HG03064 (cell line): ENCODE data around the gene TBL3.

Experiments
- ATAC-seq: cut with Tn5 transposase; IDR thresholded peaks from one replicate; pipeline ENCODE4 v1.9.1; 2021; ENCODE audit warnings: low read depth; ENCODE audit not compliant: unreplicated experiment

TBL3 gene

DNA sequence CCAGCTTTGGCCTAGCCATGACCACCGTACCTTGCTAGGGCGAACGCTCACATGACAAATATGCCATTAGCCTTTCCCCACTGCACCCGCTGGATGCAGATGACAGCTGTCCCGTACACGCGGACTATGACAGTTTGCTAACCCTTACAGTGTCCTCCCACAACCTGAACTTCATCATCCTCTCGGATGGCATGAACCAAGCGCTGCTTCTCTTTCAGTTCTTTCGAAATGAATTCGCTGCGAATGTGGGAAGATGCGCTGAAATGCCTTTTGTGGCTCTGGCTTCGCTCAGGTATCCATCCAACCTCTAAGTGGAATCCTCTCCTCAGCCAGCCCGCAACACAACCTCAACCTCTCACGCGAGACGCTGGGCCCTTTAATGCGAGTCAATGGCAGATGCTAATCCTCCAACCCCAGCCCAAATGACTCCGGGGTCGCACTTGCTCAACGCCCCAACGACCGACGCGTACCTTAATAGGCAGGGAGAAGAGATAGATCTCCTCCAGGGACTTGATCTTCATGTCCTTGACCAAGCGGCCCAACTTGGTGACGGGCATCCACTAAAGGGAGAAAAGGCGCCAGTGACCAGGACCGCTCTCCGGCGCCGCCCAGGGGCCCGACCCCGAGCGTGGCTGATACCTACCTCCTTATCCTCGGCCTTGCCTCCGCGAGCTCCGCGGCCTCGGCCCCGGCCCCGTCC, 7.9 kb upstream of the TBL3 start:
- peak; percentile 8 for ATAC-seq

DNA sequence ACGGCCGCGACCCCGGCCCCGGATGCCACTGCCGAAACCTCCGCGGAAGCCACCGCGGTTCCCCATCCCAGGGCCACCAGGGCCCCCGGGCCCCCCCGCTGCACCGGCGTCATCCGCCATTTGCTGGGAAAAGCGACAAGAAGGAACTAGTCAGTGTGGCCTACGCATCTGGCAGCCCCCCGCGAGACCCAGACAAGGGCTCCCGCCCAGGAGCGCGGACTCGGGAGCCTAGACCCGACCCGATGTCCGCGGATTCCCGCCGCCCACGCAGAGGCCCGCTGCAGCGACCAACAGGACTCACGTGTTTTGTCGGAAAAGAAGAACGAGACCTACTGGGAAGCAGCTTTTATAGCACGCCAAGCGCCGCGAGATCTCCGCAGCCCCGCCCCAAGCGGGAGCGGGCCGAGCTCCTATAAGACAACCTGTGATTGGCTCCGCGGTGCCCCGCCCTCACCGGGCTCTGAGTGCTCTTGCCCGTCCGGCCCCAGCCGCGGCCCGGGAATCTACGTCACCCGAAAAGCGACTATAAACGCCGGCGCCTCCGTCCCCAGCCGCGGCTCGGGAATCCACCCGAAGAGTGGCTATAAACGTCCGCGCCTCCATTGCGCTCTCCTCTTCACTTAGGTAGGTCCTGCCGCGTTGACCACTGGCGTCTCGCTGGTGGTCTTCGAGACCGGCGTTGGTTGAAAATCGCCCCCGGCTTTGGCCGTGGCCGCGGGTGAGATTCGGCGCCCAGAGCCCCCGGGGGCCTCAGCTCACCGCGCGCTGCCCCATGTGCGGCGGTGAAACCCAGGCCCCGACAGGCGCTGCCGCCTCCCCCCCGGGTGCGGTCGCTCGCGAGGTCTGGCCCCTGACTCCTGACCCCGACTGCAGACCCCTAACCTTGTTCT, 7.1 kb upstream of the TBL3 start, which contains the start of gene RPS2:
TSS of gene RPS2 (minus strand) at position 321 of the 890 bp plus-strand sequence. CDS start at position 120, 201 bp downstream.
- ATAC-seq, result peak; percentile 68

DNA sequence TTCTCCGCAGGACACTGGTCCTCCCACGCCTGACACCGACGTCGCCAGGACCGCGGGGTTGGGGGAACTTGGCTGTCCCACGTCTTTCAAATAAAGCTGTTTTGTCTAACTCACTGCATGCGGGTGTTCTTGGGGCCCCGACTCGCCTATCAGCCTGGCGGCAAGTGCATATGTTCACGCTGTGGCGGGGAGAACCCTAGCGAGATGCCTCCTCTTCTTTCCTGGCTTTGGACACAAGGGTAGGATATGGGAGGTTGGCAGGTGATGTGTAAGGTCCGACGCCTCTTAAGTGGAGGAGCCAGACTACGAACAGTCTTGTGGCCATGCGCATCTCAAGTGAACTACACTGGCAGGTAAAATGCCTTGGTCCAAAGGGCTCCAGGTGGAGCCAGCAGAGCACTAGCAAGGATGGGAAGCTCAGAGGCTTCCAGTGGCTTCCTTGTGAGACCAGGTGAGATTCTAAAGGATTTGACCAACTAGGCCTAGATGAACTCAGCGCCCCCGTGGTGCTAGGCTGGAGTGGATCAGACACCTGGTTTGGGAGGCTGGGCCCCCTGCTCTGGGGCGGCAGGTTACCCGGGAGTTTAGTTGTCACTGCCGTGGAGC, 6.4 kb upstream of the TBL3 start:
- ATAC-seq, result no peak

DNA sequence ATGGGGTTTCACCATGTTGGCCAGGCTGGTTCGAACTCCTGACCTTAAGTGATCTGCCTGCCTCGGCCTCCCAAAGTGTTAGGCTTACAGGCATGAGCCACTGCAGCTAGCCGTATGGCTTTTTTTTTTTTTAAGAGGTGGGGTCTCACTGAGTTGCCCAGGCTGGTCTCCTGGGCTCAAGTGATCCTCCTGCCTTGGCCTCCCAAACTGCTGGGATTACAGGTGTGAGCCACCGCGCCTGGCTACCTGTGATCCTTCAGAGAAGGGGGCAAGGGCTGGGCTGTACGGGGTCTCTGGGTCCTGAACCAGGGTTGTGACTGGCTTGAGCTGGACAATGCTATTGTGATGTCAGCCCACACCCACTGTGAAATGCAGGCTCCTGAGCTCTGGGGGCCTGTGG, 5.4 kb upstream of the TBL3 start, which contains the start of gene RNF151:
TSS of gene RNF151 (plus strand) at position 397 of the 400 bp plus-strand sequence. CDS start 26 bp downstream, outside the sequence.
- ATAC-seq, result no peak

DNA sequence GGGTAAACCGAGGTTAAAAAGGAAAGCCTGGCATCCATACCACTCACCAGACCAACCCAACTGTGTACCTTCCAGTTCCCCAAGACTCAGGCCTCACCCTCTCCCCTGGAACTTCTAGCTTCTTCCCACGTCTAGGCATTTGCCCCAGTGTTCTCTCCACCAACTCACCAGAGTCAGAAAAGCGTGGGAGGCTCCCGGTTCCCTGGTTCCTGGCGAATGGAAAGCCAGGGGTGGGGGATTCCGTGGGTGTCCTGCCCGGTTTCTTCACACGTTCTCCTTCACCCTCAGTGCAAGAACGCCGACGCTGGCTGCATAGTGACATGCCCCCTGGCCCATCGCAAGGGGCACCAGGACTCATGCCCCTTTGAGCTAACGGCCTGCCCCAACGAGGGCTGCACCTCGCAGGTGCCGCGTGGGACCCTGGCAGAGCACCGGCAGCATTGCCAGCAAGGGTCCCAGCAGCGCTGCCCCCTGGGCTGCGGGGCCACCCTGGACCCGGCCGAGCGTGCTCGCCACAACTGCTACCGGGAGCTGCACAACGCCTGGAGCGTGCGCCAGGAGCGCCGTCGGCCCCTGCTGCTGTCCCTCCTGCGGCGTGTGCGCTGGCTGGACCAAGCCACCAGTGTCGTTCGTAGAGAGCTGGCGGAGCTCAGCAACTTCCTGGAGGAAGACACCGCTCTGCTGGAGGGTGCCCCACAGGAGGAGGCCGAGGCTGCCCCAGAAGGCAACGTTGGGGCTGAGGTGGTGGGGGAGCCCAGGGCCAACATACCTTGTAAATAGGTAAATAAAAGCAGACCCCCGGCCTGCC, 3.5 kb upstream of the TBL3 start:
- no peak for ATAC-seq

DNA sequence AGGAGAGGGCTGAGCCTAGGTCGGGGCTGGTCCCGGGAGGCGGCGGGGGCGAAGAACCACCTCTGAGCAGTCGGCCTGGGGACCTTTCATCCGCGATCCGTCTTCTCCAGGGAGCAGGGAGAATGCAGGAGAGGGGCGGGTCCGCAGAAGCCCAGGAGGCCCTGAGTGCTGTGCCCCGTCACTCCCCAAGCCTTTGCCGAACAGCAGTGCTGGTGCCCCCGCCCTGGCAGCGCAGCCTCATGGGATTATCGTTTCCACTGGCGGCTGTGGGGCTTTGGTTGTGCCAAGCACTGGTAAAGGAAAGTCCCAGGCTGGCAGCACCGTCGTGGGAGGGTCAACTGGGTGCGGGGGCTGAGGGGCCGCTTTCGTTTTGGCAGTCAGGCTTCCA, 631 bp downstream of the TBL3 start:
- no peak for ATAC-seq

DNA sequence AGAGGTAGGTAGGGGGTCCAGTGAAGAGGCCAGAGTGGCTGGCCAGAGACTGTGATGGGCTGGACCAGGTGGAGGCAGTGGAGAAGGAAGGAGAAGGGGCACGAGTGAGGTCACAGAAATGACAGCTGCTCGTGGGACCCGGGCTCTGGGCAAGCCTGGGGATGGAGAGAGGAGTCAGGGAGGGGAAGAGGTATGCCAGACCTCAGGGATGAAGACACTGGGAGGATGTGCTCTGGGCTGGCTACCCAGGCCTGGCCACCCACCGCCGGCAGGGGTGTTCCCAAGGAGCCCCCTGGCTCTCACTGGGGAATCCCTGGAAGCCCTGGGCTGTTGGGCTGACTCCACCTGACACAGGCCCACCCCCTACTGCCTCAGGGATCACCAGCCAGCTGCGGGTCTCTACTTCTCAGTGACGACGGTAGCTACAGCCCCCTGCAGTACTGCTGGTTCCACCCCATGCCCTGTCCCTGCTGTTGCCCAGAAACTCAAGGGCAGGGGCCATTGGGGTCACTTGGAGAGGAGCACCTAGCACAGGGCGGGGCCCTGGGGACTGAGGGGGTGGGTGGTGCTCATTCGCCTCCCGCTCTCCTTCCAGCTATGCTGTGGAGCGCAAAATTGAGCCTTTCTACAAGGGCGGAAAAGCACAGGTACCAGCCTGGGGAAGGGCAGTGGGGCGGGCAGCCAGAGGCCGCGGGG, 1.8 kb downstream of the TBL3 start:
- ATAC-seq, result no peak

DNA sequence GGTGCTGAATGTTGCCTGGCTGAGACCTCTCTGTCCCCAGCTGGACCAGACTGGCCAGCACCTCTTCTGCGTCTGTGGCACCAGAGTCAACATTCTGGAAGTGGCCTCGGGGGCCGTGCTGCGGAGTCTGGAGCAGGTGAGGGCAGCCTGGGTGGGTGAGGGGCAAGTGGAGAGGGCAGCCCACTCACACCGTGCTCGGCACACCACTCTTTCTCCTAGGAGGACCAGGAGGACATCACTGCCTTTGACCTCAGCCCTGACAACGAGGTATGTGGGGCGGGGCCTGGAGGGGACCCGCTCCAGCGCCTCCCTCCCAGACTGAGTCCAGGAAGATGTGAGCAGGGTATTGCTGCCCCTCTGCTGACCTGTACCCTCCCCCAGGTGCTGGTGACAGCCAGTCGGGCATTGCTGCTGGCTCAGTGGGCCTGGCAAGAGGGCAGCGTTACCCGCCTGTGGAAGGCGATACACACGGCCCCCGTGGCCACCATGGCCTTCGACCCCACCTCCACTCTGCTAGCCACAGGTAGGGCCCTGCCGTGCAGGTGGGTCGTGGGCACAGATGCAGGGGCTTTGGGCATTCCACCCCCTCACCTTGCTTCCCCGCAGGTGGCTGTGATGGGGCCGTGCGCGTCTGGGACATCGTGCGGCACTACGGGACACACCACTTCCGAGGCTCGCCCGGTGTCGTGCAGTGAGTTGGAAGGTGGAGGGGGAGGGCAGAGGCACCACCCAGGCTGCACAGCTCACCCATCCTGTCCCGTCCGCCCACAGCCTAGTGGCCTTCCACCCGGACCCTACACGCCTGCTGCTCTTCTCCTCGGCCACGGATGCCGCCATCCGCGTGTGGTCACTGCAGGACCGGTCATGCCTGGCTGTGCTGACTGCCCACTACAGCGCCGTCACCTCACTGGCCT, 2.6 kb downstream of the TBL3 start:
- ATAC-seq, result no peak

DNA sequence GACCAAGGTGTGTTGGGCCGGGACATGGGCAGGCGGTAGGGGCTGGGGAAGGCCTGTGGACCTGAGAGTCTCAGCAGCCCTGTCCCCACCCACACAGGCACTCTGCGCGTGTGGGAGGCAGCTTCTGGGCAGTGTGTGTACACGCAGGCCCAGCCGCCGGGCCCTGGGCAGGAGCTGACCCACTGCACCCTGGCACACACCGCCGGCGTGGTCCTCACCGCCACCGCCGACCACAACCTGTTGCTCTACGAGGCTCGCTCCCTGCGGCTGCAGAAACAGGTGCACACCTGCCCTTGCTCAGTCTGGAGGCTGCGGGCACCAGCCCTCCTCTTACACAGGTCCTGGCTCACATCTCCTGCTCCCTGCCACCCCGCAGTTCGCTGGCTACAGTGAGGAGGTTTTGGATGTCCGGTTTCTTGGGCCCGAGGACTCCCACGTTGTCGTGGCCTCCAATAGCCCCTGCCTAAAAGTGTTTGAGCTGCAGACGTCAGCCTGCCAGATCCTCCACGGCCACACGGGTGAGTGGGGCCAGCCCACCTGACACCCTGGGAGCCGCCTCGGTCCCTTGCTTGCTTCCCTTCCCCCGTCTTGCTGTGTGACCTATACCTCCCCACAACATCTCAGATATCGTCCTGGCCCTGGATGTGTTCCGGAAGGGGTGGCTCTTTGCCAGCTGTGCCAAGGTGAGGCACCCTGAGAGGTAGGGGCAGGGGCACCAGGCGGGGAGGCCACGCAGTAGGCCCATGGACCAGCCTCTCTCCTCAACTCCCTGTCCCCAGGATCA, 3.8 kb downstream of the TBL3 start:
- no peak for ATAC-seq

DNA sequence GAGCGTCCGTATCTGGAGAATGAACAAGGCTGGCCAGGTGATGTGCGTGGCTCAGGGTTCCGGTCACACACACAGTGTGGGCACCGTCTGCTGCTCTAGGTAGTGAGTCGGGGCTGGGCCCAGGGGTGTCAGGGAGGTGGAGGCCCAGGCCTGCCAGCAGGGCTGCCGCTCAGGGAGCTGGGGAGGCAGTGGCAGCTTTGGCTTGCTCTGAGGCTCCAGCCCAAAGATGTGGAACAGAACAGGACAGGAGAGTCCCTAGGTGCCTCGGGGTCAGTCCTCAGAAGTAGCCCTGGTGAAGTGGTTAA, 4.3 kb downstream of the TBL3 start:
- no peak for ATAC-seq

DNA sequence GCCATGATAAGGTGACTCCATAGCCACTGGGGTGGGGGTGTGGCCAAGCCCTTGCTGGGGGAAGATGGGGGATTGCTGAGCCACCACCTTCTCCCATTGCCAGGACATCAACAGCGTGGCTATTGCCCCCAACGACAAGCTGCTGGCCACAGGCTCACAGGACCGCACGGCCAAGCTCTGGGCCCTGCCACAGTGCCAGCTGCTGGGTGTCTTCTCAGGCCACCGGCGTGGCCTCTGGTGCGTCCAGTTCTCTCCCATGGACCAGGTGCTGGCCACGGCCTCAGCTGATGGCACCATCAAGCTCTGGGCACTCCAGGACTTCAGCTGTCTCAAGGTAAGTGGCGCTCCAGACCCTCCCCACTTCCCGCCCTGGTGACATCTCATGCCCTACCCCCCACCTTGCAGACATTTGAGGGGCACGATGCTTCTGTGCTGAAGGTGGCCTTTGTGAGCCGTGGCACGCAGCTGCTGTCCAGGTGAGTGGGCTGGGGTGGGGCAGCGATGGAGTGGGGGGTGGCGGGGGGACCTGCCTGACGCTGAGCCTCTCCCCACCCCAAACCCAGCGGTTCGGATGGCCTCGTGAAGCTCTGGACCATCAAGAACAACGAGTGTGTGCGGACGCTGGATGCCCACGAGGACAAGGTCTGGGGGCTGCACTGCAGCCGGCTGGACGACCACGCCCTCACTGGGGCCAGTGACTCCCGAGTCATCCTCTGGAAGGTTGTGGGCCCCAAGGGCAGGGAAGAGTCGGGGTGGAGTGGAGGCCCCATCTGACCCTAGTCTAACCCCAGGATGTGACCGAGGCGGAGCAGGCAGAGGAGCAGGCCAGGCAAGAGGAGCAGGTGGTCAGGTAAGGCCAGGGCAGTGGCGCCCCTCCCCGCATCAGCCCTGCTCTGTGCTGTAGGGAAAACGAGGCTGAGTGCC, 5.4 kb downstream of the TBL3 start:
- ATAC-seq, result no peak

DNA sequence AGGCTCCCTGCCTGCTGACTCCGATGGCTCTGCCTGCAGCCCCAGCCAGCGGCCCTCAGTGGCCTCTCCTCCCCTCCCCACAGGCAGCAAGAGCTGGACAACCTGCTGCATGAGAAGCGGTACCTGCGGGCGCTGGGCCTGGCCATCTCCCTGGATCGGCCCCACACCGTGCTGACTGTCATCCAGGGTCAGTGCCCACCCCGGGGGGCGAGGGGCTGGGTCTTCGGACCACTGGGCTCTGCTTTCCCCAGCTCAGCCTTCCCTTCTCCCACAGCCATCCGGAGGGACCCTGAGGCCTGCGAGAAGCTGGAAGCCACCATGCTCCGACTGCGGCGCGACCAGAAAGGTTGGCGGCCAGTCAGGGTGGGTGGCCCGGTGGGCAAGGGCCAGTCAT, 6.0 kb downstream of the TBL3 start:
- no peak for ATAC-seq

DNA sequence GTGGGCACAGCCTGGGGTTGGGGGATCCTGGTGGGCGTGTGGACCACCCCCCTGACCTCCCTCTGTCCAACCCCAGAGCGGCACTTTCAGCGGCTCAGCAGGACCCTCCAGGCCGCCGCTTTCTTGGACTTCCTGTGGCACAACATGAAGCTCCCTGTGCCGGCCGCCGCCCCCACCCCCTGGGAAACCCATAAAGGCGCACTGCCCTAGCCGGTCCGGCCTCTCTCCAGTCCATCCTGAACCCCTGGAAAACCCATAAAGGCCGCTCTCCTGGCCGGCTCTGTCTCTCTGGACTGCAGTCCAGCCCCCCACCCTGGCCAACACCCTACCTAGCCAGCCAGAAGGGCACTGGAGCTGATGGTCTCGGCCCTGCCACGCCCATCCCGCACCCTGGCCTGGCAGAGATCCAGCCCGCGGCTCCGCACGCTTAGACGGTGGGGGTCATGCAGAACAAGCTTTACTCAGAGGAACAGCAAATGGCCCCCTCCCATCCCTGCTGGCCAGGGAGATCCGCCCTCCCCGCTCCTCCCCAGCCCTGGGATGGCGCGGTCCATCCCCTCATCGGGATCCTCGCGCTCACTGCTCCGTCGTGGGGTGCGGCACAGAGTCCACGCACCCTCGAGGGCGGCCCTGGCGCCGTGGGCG, 6.7 kb downstream of the TBL3 start:
- ATAC-seq, result no peak

DNA sequence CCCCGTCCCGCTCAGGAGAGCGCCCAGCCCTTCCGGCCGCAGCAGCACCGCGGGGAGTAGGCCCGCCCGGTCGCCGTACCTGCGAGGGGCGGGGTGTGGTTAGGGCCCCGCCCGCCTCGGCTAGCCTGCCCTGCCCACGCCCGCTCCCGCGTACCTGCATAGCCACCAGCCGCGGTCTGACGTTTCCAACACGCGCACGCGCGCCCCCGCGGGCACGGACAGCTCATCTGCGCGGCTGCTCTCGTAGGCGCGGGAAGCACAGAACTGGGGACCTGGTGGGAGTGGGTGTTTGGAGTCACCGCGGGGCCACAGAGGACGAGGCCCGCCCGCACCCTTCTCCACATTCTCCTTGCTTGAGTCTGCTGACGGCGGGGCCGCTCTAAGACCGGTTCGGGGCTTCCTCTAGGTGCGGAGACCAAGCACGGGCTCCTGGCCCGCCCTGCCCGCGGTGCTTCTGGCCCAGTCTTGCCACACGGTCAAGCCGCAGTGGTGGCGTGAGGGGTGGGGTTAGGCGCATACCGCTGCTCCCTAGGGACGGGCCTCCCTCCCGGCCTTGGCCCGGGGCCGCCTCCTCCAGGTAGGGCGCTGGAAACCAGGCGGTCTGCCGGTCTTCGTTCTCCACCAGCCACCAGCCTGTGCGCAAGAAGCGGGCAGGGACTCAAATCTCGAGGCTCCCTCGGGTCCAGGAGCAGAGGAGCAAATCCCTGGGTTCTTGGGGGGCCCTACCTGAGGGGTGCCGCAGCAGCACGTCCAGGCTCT, 7.6 kb downstream of the TBL3 start:
- no peak for ATAC-seq

DNA sequence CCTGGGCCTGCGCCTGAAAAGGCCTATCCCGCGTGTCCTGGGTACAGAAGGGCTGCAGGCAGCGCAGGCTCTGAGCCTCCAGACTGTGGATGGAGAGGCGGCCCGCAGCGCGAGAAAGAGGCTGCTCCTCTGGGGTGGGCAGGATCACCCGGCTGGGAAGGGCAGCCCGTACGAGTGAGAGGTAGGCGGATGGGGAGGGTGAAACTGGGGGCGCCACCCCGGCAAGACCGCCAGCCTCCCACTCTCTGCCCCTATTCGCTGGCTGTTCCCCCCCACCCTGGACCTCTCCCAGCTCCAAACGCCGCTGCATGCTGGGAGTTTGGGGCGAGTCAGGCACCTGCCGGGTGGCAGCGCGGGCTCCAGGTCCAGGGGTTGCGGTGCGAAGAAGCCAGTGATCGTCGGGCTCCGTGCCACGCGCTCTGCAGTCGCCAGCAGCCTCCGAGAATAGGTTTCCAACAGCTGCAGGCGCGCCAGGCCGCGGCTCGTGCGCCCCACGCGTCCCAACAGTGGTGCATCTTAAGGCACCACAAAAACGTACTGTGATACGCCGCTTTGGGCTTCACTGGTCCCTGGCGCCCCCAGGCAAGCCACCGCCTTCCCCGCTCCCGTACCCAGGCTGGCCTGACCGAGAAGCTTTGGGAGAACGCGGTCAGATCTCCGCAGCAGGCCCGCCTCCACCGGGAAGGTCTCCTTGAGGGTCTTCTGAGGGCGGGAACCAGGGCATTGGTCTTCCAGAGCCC, 8.3 kb downstream of the TBL3 start:
- no peak for ATAC-seq

DNA sequence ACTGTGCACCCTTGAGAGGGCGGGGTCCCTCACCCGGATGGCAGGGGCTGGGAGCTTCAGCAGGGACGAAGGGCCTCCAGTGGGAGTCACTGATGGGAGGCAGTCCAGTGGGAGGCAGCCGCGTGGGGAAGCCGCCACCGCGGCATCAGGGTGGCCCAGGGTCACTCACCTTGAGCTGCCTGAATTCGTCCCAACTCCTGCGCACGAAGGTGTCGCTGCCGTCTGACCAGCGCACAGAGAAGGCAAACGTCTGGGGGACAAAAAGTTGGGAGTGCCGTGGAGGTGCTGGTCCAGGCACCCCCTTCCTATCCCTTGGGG, 8.9 kb downstream of the TBL3 start:
- ATAC-seq, result no peak
